ENCODE measurements around the gene ANKRD13C. TPM values are rescaled to one million over a fixed set of nuclear protein-coding genes. Genes with fewer than 3 reads are reported as not detected.

The ANKRD13C gene
- total RNA-seq, 2 donors from 2014 or later, result 22.6 to 25.2 TPM

DNA sequence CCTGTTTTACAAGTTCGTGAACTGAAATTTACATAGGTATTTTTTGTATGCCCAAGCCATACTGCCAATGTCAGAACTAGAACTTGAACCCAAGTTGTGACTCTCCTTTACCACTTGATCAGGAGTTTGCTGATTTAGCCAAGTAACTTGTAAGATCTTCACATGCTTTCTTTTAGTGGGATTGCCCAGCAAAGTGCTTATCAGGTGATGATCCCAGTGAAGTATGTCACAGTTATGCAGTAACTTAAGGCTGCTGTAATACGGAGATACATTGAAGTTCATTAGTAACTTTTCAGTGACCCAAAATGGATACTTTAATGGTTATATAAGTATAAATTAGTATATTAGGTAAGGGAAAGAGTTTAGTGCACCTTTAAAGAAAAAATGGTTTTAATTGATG is 129.6 kb downstream of the ANKRD13C start:
- peaks cover 64% of the 10 kb centered on the region for H3K36me3 ChIP-seq (ENCODE audit: control insufficient read depth, insufficient read depth, low read length)
- peaks cover 23% of the 10 kb centered on the region for H3K4me1 ChIP-seq (ENCODE audit: control insufficient read depth, insufficient read depth, low read length)
- Mint-ChIP-seq H3K9me3 (no peaks in the 10 kb centered on the region), H3K36me3 (ENCODE audit: low read depth) (peaks cover 40% of the 10 kb centered on the region), H3K27ac (peak overlapping the region; percentile 46), H3K4me3 (no peak overlapping the region), H3K4me1 (peaks cover 41% of the 10 kb centered on the region), H3K27me3 (ENCODE audit: insufficient read depth) (no peaks in the 10 kb centered on the region)
- H3K27me3 ChIP-seq (ENCODE audit: control insufficient read depth, insufficient read depth, low read length, poor library complexity, severe bottlenecking), result no peaks in the 10 kb centered on the region
- 71 to 88% methylated on average over 2 of the region's 2 CpGs for WGBS, 2 experiments (ENCODE audit: insufficient coverage in 1 of 2, insufficient read length in 1 of 2)
- H3K27ac ChIP-seq (ENCODE audit: low read depth, low read length), result no peak overlapping the region
- peak overlapping the region; percentile 98 for H3K4me3 ChIP-seq (ENCODE audit: low read length)
- H3K9me3 ChIP-seq (ENCODE audit: control insufficient read depth, low read length), result no peaks in the 10 kb centered on the region
- TF ChIP-seq, protein P1, sequence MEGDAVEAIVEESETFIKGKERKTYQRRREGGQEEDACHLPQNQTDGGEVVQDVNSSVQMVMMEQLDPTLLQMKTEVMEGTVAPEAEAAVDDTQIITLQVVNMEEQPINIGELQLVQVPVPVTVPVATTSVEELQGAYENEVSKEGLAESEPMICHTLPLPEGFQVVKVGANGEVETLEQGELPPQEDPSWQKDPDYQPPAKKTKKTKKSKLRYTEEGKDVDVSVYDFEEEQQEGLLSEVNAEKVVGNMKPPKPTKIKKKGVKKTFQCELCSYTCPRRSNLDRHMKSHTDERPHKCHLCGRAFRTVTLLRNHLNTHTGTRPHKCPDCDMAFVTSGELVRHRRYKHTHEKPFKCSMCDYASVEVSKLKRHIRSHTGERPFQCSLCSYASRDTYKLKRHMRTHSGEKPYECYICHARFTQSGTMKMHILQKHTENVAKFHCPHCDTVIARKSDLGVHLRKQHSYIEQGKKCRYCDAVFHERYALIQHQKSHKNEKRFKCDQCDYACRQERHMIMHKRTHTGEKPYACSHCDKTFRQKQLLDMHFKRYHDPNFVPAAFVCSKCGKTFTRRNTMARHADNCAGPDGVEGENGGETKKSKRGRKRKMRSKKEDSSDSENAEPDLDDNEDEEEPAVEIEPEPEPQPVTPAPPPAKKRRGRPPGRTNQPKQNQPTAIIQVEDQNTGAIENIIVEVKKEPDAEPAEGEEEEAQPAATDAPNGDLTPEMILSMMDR (conservative IDR thresholded peaks at IDR 0.05), result no peak
- H3K9ac ChIP-seq (ENCODE audit: extremely low read depth, low read length, poor library complexity, severe bottlenecking), result no peak overlapping the region
- no peak for DNase-seq

DNA sequence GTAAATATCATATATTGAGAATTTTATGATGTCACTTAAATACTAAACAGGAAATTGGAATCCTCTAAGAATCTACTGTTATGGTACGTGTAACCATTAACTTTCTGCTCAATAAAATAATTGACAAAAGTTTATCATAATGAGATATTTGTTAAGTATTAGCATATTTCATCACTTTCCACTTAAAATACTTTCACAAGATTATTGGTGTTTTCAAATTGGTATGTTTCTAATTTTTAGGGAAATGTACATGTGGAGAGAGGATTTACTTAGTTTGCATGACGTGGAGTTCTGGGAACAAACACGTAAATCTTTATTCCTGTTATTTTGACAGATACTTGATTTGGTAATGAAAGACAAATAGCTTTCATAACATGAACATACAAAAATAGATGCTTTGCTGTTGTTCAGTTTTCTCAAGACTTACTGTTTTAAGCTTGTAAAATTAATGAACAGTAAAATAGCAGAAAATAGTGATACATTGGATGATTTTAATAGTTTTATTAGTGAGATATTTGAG is 131.7 kb downstream of the ANKRD13C start:
- Histone ChIP-seq H3K27me3 (ENCODE audit: control insufficient read depth, insufficient read depth, low read length, poor library complexity, severe bottlenecking) (no peaks in the 10 kb centered on the region), H3K4me1 (ENCODE audit: control insufficient read depth, insufficient read depth, low read length) (peaks cover 23% of the 10 kb centered on the region), H3K27ac (ENCODE audit: low read depth, low read length) (no peak overlapping the region), H3K9ac (ENCODE audit: extremely low read depth, low read length, poor library complexity, severe bottlenecking) (peak overlapping the region; percentile 96), H3K9me3 (ENCODE audit: control insufficient read depth, low read length) (no peaks in the 10 kb centered on the region), H3K4me3 (ENCODE audit: low read length) (peak overlapping the region; percentile 98), H3K36me3 (ENCODE audit: control insufficient read depth, insufficient read depth, low read length) (peaks cover 43% of the 10 kb centered on the region)
- peaks cover 26% of the 10 kb centered on the region for H3K36me3 Mint-ChIP-seq (ENCODE audit: low read depth)
- H3K27me3 Mint-ChIP-seq (ENCODE audit: insufficient read depth), result no peaks in the 10 kb centered on the region
- WGBS, 2 experiments (ENCODE audit: insufficient coverage in 1 of 2, insufficient read length in 1 of 2), result 67% methylated on average over 2 of the region's 3 CpGs; no CpG with 5 or more reads in 1 of the 2 experiments
- no peaks in the 10 kb centered on the region for H3K9me3 Mint-ChIP-seq
- no peak for DNase-seq
- peaks cover 41% of the 10 kb centered on the region for H3K4me1 Mint-ChIP-seq
- TF ChIP-seq, protein P1 (conservative IDR thresholded peaks at IDR 0.05), result no peak
- H3K27ac Mint-ChIP-seq, result no peak overlapping the region
- H3K4me3 Mint-ChIP-seq, result peak overlapping the region; percentile 92

DNA sequence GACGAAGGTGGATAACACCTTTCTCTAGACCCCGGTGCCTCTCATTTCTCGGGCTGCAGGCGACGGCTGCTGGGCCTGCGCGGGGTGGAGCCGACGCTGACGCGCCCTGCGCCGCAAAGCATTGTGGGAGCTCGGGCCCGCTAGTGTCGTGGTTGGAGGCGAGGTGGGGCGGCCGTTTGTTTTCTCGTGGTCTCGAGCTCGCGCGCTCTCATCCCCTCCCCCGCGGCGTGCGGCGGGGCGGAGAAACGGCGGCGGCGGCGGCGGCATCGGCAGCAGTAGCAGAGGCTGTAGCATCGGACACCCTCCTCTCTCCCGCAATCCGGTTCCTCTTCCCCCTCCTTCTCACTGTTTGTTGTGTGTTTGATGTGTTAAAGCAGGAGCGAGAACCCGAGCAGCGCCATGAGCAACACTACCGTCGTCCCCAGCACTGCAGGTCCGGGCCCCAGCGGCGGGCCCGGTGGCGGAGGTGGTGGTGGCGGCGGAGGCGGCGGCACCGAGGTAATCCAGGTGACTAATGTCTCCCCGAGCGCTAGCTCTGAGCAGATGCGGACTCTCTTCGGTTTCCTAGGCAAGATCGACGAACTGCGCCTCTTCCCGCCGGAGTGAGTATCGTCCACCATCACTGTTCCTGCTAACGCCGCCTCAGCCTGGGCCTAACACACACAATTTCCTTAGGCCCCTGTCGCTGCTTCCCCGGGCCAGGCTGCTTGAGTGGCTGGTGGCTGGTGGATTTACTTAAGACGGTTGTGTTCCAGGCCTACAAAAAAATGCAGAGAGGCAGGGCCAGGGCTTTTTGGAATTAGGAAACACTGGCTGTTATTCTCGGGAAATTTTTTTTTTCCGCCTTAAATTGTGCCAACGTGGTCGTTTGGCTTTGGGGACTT is 133.0 kb downstream of the ANKRD13C start, which contains the start of gene SRSF11:
SRSF11 (plus strand) TSS at position 143 of the 884 bp plus-strand sequence; CDS start at position 400, 257 bp downstream.
- H3K9me3 ChIP-seq (ENCODE audit: control insufficient read depth, low read length), result no peaks in the 10 kb centered on the region
- H3K36me3 ChIP-seq (ENCODE audit: control insufficient read depth, insufficient read depth, low read length), result peaks cover 46% of the 10 kb centered on the region
- peaks cover 30% of the 10 kb centered on the region for H3K4me1 Mint-ChIP-seq
- peak within 1 kb of the TSS; percentile 98 for H3K4me3 ChIP-seq (ENCODE audit: low read length)
- peaks cover 30% of the 10 kb centered on the region for H3K36me3 Mint-ChIP-seq (ENCODE audit: low read depth)
- 0 to 1% methylated on average over 33 to 74 of the region's 74 CpGs for WGBS, 2 experiments (ENCODE audit: insufficient coverage in 1 of 2, insufficient read length in 1 of 2)
- TF ChIP-seq, protein P1 (conservative IDR thresholded peaks at IDR 0.05), result peak; percentile 45
- peak within 1 kb of the TSS; percentile 97 for H3K27ac ChIP-seq (ENCODE audit: low read depth, low read length)
- no peaks in the 10 kb centered on the region for H3K27me3 Mint-ChIP-seq (ENCODE audit: insufficient read depth)
- DNase-seq, result peak; percentile 98
- H3K4me1 ChIP-seq (ENCODE audit: control insufficient read depth, insufficient read depth, low read length), result peaks cover 14% of the 10 kb centered on the region
- H3K27ac Mint-ChIP-seq, result peak within 1 kb of the TSS; percentile 98
- H3K9ac ChIP-seq (ENCODE audit: extremely low read depth, low read length, poor library complexity, severe bottlenecking), result peak within 1 kb of the TSS; percentile 96
- H3K4me3 Mint-ChIP-seq, result peak within 1 kb of the TSS; percentile 92
- no peaks in the 10 kb centered on the region for H3K27me3 ChIP-seq (ENCODE audit: control insufficient read depth, insufficient read depth, low read length, poor library complexity, severe bottlenecking)
- H3K9me3 Mint-ChIP-seq, result no peaks in the 10 kb centered on the region

All from endodermal cell (in vitro differentiated cells).